BE2C (cell line): Measurements from ENCODE around the gene LEMD1.
A peak's percentile ranks its signal among the peaks of the same experiment; 100 is the strongest.

Experiments
- DNase-seq: peaks from one replicate; pipeline ENCODE4 v3.0.0-alpha.2; 2020
- H3K27me3 ChIP-seq: fragments of 250-450 bp; sonication (Bioruptor Pico); 2 replicates; pipeline ENCODE4 v1.5.1; 2020; ENCODE audit warnings: mild to moderate bottlenecking
- H3K36me3 ChIP-seq: fragments of 250-450 bp; sonication (Bioruptor Pico); 2 replicates; pipeline ENCODE4 v1.5.1; 2020; ENCODE audit warnings: mild to moderate bottlenecking
- H3K4me1 ChIP-seq: fragments of 250-450 bp; sonication (Bioruptor Pico); 2 replicates; pipeline ENCODE4 v1.5.1; 2020
- H3K4me3 ChIP-seq: 2 replicates; pipeline ENCODE4 v1.5.1; 2011; ENCODE audit warnings: low read depth, low read length
- H3K9me3 ChIP-seq: fragments of 250-450 bp; sonication (Bioruptor Pico); 2 replicates; pipeline ENCODE4 v1.5.1; 2020
- CTCF ChIP-seq: IDR thresholded peaks from 2 replicates; pipeline ENCODE4 v1.5.1; 2012; ENCODE audit warnings: mild to moderate bottlenecking, low read depth, low read length

The LEMD1 gene

GRCh38 chr1:205381305-205381704 lies 40.6 kb downstream of the LEMD1 start:
- Histone ChIP-seq H3K9me3 (no peaks in the 10 kb centered on the region), H3K4me3 (no peak overlapping the region), H3K27me3 (no peaks in the 10 kb centered on the region), H3K36me3 (no peaks in the 10 kb centered on the region), H3K4me1 (no peaks in the 10 kb centered on the region)
- DNase-seq, result no peak
- no peak for TF ChIP-seq CTCF

GRCh38 chr1:205380882-205381281 lies 41.0 kb downstream of the LEMD1 start:
- Histone ChIP-seq H3K4me3 (no peak overlapping the region), H3K4me1 (no peaks in the 10 kb centered on the region), H3K27me3 (no peaks in the 10 kb centered on the region), H3K9me3 (no peaks in the 10 kb centered on the region), H3K36me3 (no peaks in the 10 kb centered on the region)
- no peak for DNase-seq
- no peak for TF ChIP-seq CTCF

GRCh38 chr1:205379056-205379455 lies 42.8 kb downstream of the LEMD1 start:
- Histone ChIP-seq H3K4me1 (no peaks in the 10 kb centered on the region), H3K4me3 (no peak overlapping the region), H3K36me3 (no peaks in the 10 kb centered on the region), H3K27me3 (no peaks in the 10 kb centered on the region), H3K9me3 (no peaks in the 10 kb centered on the region)
- no peak for DNase-seq
- TF ChIP-seq CTCF, result no peak

GRCh38 chr1:205377355-205377754 lies 44.5 kb downstream of the LEMD1 start:
- Histone ChIP-seq H3K4me3 (no peak overlapping the region), H3K9me3 (no peaks in the 10 kb centered on the region), H3K27me3 (no peaks in the 10 kb centered on the region), H3K4me1 (no peaks in the 10 kb centered on the region), H3K36me3 (no peaks in the 10 kb centered on the region)
- DNase-seq, result no peak
- TF ChIP-seq CTCF, result no peak

GRCh38 chr1:205376739-205377138 lies 45.1 kb downstream of the LEMD1 start:
- no peak for DNase-seq
- Histone ChIP-seq H3K4me3 (no peak overlapping the region), H3K27me3 (no peaks in the 10 kb centered on the region), H3K4me1 (no peaks in the 10 kb centered on the region), H3K9me3 (no peaks in the 10 kb centered on the region), H3K36me3 (no peaks in the 10 kb centered on the region)
- TF ChIP-seq CTCF, result no peak

- Histone ChIP-seq H3K9me3 (no peaks in the 10 kb centered on the region), H3K4me3 (peak overlapping the region; percentile 33), H3K27me3 (no peaks in the 10 kb centered on the region), H3K36me3 (no peaks in the 10 kb centered on the region), H3K4me1 (no peaks in the 10 kb centered on the region)
- peak; percentile 24 for TF ChIP-seq CTCF
- DNase-seq, result peak; percentile 52
Observed at GRCh38 chr1:205375835-205376545, 45.9 kb downstream of the LEMD1 start.
